ENCODE results near the gene TSACC. TPM values are rescaled to one million over a fixed set of nuclear protein-coding genes. Genes with fewer than 3 reads are reported as not detected.
"Not testable (repeated sequence)": the region's sequence is repeated elsewhere in the genome, so short reads cannot be mapped to it uniquely, and the experiment has no call there.

Gene TSACC
- total RNA-seq, 1 donor from 2014 or later = not detected

DNA sequence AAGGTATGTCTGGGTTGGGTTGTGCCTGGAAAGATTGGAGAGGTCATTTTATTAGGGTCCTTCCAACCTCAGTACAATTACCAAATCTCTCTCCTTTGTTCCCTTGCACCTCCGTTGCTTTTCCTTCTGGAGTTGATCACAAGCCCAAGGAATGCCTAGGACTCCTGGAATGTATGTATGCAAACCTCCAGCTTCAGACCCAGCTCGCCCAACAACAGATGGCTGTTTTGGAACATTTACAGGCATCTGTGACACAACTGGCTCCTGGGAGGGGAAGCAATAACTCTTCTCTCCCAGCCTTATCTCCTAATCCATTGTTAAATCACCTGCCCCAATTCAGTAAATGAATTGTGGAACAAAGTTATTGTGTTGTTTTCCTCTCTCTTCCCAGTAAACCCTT lies 8.3 kb downstream of the TSACC start:
- H3K27ac Mint-ChIP-seq (ENCODE audit: unreplicated experiment) = no peak overlapping the region
- TF ChIP-seq, protein P1, sequence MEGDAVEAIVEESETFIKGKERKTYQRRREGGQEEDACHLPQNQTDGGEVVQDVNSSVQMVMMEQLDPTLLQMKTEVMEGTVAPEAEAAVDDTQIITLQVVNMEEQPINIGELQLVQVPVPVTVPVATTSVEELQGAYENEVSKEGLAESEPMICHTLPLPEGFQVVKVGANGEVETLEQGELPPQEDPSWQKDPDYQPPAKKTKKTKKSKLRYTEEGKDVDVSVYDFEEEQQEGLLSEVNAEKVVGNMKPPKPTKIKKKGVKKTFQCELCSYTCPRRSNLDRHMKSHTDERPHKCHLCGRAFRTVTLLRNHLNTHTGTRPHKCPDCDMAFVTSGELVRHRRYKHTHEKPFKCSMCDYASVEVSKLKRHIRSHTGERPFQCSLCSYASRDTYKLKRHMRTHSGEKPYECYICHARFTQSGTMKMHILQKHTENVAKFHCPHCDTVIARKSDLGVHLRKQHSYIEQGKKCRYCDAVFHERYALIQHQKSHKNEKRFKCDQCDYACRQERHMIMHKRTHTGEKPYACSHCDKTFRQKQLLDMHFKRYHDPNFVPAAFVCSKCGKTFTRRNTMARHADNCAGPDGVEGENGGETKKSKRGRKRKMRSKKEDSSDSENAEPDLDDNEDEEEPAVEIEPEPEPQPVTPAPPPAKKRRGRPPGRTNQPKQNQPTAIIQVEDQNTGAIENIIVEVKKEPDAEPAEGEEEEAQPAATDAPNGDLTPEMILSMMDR (IDR thresholded peaks at IDR 0.05) = no peak
- no peaks in the 10 kb centered on the region for H3K9me3 Mint-ChIP-seq (ENCODE audit: low read depth)
- peaks cover 7% of the 10 kb centered on the region for H3K4me1 Mint-ChIP-seq (ENCODE audit: low read depth)
- no peak overlapping the region for H3K4me3 Mint-ChIP-seq (ENCODE audit: unreplicated experiment)
- no peaks in the 10 kb centered on the region for H3K36me3 Mint-ChIP-seq (ENCODE audit: low read depth)
- H3K27me3 Mint-ChIP-seq (ENCODE audit: low read depth) = peaks cover 20% of the 10 kb centered on the region
- no peak for DNase-seq (ENCODE audit: low spot score)

DNA sequence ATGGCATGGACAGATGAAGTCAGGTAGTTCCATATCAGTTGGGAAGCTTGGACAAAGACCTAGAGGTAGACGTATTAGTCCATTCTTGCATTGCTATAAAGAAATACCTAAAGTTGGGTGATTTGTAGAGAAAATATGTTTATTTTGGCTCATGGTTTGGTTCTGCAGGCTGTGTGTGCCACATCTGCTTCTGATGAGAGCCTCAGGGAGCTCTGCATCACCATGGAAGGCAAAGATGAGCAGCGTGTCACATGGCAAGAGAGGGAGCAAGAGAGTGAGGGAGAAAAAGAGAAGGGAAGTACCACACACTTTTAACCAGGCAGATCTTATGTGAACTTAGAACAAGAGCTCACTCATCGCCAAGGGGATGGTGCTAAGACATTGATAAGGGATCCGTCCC lies 9.0 kb downstream of the TSACC start:
- no peaks in the 10 kb centered on the region for H3K9me3 Mint-ChIP-seq (ENCODE audit: low read depth)
- H3K27ac Mint-ChIP-seq (ENCODE audit: unreplicated experiment) = no peak overlapping the region
- no peaks in the 10 kb centered on the region for H3K36me3 Mint-ChIP-seq (ENCODE audit: low read depth)
- H3K4me3 Mint-ChIP-seq (ENCODE audit: unreplicated experiment) = no peak overlapping the region
- H3K4me1 Mint-ChIP-seq (ENCODE audit: low read depth) = peaks cover 7% of the 10 kb centered on the region
- no peak for DNase-seq (ENCODE audit: low spot score)
- TF ChIP-seq, protein P1 (IDR thresholded peaks at IDR 0.05) = no peak
- H3K27me3 Mint-ChIP-seq (ENCODE audit: low read depth) = peaks cover 20% of the 10 kb centered on the region

DNA sequence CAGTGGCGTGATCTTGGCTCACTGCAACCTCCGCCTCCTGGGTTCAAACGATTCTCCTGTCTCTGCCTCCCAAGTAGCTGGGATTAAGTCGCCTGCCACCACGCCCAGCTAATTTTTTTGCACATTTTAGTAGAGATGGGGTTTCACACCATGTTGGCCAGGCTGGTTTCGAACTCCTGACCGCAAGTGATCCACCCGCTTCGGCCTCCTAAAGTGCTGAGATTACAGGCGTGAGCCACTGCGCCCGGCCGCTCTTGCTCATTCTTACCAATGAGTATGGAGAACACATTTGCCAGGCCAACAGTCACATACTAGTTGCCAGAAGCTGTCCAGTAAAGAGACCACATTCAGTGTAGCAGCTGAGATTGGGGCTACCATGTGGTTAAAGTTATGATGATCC lies 14.2 kb downstream of the TSACC start:
- DNase-seq (ENCODE audit: low spot score); H3K9me3 Mint-ChIP-seq (ENCODE audit: low read depth); H3K36me3 Mint-ChIP-seq (ENCODE audit: low read depth); H3K4me3 Mint-ChIP-seq (ENCODE audit: unreplicated experiment); H3K4me1 Mint-ChIP-seq (ENCODE audit: low read depth); H3K27ac Mint-ChIP-seq (ENCODE audit: unreplicated experiment): not testable (repeated sequence)
- H3K27me3 Mint-ChIP-seq (ENCODE audit: low read depth) = peaks cover 33% of the 10 kb centered on the region

DNA sequence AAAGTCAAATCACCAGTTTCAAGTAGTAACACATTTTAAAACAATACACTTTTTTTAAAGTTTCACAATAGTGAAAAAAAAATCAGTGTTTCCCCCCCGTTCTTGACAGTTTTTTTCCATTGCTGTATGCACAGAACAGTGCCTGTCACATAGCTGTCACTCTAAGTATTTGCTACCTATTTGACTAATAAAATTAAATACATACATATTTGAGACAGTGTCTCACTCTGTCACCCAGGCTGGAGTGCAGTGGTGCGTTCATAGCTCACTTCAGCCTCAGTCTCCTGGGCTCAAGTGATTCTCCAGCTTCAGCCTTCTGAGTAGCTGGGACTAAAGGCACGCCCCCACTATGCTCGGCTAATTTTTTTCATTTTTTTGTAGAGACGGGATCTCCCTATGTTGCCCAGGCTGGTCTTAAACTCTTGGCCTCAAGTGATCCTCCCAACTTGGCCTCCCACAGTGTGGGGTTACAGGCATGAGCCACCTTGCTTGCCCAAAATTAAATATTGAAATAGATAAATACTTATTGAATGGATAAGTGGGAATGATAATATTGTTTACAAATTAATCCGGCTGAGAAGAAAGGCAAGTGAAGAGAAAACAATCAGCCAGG lies 18.0 kb downstream of the TSACC start:
- H3K36me3 Mint-ChIP-seq (ENCODE audit: low read depth) = peaks cover 1% of the 10 kb centered on the region
- H3K27ac Mint-ChIP-seq (ENCODE audit: unreplicated experiment) = no peak overlapping the region
- peaks cover 44% of the 10 kb centered on the region for H3K27me3 Mint-ChIP-seq (ENCODE audit: low read depth)
- DNase-seq (ENCODE audit: low spot score) = no peak
- H3K4me3 Mint-ChIP-seq (ENCODE audit: unreplicated experiment) = no peak overlapping the region
- no peaks in the 10 kb centered on the region for H3K9me3 Mint-ChIP-seq (ENCODE audit: low read depth)
- TF ChIP-seq, protein P1 (IDR thresholded peaks at IDR 0.05) = no peak
- H3K4me1 Mint-ChIP-seq (ENCODE audit: low read depth) = peaks cover 3% of the 10 kb centered on the region

DNA sequence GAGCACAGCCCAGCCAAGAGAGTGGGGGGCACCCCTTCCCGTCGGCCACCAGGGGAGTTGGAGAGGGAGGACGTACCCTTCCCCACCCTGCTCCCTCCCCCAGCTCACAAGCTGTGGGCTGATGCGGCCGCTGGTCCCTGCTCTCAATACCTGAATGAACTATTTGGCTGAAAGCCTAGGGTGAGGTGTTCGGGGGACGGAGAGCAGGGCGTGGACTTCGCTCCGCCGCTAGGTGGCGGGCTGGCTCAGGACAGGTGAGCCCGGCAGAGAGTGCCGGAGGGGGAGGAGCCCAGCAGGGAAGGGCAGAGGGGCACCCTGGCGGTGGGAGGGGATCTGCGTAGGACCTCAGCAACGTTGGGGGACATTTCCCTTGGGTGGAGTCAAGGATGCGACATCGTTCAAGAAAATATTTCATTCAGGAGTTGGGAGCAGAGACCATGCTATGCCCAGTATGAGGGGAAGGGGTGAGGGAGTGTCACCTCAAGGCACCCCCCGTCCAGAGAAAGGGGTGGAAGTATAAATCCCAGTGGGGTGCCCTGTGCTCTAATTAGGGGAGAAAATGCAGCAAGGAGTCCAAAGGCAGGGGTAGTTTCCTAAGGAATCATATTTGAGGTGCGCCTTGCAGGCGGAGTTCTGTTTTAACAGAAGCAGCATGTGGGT lies 18.7 kb downstream of the TSACC start:
- no peak for DNase-seq (ENCODE audit: low spot score)
- H3K4me3 Mint-ChIP-seq (ENCODE audit: unreplicated experiment) = no peak overlapping the region
- H3K4me1 Mint-ChIP-seq (ENCODE audit: low read depth) = peaks cover 3% of the 10 kb centered on the region
- TF ChIP-seq, protein P1 (IDR thresholded peaks at IDR 0.05) = peak; percentile 83
- peaks cover 44% of the 10 kb centered on the region for H3K27me3 Mint-ChIP-seq (ENCODE audit: low read depth)
- no peak overlapping the region for H3K27ac Mint-ChIP-seq (ENCODE audit: unreplicated experiment)
- peaks cover 1% of the 10 kb centered on the region for H3K36me3 Mint-ChIP-seq (ENCODE audit: low read depth)
- H3K9me3 Mint-ChIP-seq (ENCODE audit: low read depth) = no peaks in the 10 kb centered on the region

DNA sequence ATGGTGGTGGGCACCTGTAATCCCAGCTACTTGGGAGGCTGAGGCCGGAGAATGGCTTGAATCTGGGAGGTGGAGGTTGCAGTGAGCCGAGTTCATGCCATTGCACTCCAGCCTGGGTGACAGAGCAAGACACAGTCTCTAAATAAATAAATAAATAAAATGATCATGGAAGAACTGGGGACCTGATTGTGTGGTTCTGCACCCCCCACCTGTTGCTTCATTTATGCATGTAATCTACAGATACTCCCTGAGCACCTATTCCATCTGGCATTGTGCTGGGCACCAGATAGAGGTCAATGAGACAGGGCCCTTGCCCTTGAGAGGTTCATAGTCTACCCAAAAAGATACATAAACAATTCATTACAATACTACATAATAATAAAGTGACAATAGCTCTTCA lies 19.7 kb downstream of the TSACC start:
- Mint-ChIP-seq H3K27ac (ENCODE audit: unreplicated experiment) (no peak overlapping the region), H3K9me3 (ENCODE audit: low read depth) (no peaks in the 10 kb centered on the region), H3K4me3 (ENCODE audit: unreplicated experiment) (no peak overlapping the region), H3K36me3 (ENCODE audit: low read depth) (peaks cover 1% of the 10 kb centered on the region), H3K27me3 (ENCODE audit: low read depth) (peaks cover 44% of the 10 kb centered on the region), H3K4me1 (ENCODE audit: low read depth) (peaks cover 3% of the 10 kb centered on the region)
- TF ChIP-seq, protein P1 (IDR thresholded peaks at IDR 0.05) = no peak
- DNase-seq (ENCODE audit: low spot score) = no peak
